SK-N-SH treated with all-trans-retinoic acid at 6 μM for 48 hours (cell line): ENCODE measurements around the gene GPBAR1.
"Not testable (repeated sequence)": the region's sequence is repeated elsewhere in the genome, so short reads cannot be mapped to it uniquely, and the experiment has no call there.

Experiments used
- ATAC-seq: fragments of 200-7000 bp; cut with Tn5 transposase; 3 replicates; pipeline ENCODE4 v1.9.1; 2020; ENCODE audit warnings: mild to moderate bottlenecking, moderate library complexity
- ARNTL ChIP-seq: fragments of 450-650 bp; formaldehyde crosslinking; IDR thresholded peaks from 2 replicates; pipeline ENCODE4 v1.5.0; 2020; ENCODE audit warnings: low read depth, mild to moderate bottlenecking, moderate library complexity, borderline replicate concordance
- BACH2 ChIP-seq: fragments of 250-450 bp; sonication (Bioruptor Pico); IDR thresholded peaks from 2 replicates; pipeline ENCODE4 v1.9.0; 2021; ENCODE audit warnings: mild to moderate bottlenecking, borderline replicate concordance
- CREB5 ChIP-seq: fragments of 250-450 bp; sonication (Bioruptor Pico); IDR thresholded peaks from 2 replicates; pipeline ENCODE4 v1.5.1; 2020; ENCODE audit warnings: low read depth, mild to moderate bottlenecking, moderate library complexity
- CSRNP3 ChIP-seq: fragments of 250-450 bp; sonication (Bioruptor Pico); IDR thresholded peaks from 2 replicates; pipeline ENCODE4 v1.5.1; 2021; ENCODE audit warnings: mild to moderate bottlenecking, moderate library complexity
- ESRRG ChIP-seq: fragments of 250-450 bp; sonication (Bioruptor Pico); IDR thresholded peaks from 2 replicates; pipeline ENCODE4 v1.6.1; 2021; ENCODE audit warnings: mild to moderate bottlenecking
- GLIS3 ChIP-seq: fragments of 250-450 bp; sonication (Bioruptor Pico); IDR thresholded peaks from 2 replicates; pipeline ENCODE4 v1.5.0; 2020; ENCODE audit warnings: mild to moderate bottlenecking, moderate library complexity
- ISL1 ChIP-seq: fragments of 250-450 bp; sonication (Bioruptor Pico); IDR thresholded peaks from 2 replicates; pipeline ENCODE4 v2.1.2; 2022; ENCODE audit warnings: mild to moderate bottlenecking, moderate library complexity
- OSR1 ChIP-seq: fragments of 250-450 bp; sonication (Bioruptor Pico); IDR thresholded peaks from 2 replicates; pipeline ENCODE4 v1.8.0; 2022; ENCODE audit warnings: moderate library complexity, mild to moderate bottlenecking, inconsistent platforms
- PATZ1 ChIP-seq: fragments of 250-450 bp; sonication (Bioruptor Pico); IDR thresholded peaks from 2 replicates; pipeline ENCODE4 v1.8.0; 2020; ENCODE audit warnings: mild to moderate bottlenecking, moderate library complexity, borderline replicate concordance
- POU6F1 ChIP-seq: fragments of 250-450 bp; sonication (Bioruptor Pico); IDR thresholded peaks from 2 replicates; pipeline ENCODE4 v1.8.0; 2021; ENCODE audit warnings: low read depth, mild to moderate bottlenecking, moderate library complexity, borderline replicate concordance
- PPARA ChIP-seq: fragments of 250-450 bp; sonication (Bioruptor Pico); IDR thresholded peaks from 2 replicates; pipeline ENCODE4 v1.5.0; 2020; ENCODE audit warnings: mild to moderate bottlenecking, borderline replicate concordance
- RARB ChIP-seq: fragments of 250-450 bp; sonication (Bioruptor Pico); IDR thresholded peaks from 2 replicates; pipeline ENCODE4 v1.8.0; 2021; ENCODE audit warnings: mild to moderate bottlenecking, moderate library complexity
- SNAI2 ChIP-seq: fragments of 250-450 bp; sonication (Bioruptor Pico); IDR thresholded peaks from 2 replicates; pipeline ENCODE4 v1.5.0; 2020; ENCODE audit warnings: mild to moderate bottlenecking, moderate library complexity
- TCF4 ChIP-seq: fragments of 250-450 bp; sonication (Bioruptor Pico); IDR thresholded peaks from 2 replicates; pipeline ENCODE4 v1.8.0; 2021; ENCODE audit warnings: mild to moderate bottlenecking, moderate library complexity, borderline replicate concordance
- TOX ChIP-seq: fragments of 250-450 bp; sonication (Bioruptor Pico); IDR thresholded peaks from 2 replicates; pipeline ENCODE4 v1.8.0; 2021; ENCODE audit warnings: mild to moderate bottlenecking, moderate library complexity, borderline replicate concordance
- TSHZ2 ChIP-seq: fragments of 250-450 bp; sonication (Bioruptor Pico); IDR thresholded peaks from 2 replicates; pipeline ENCODE4 v1.5.0; 2020; ENCODE audit warnings: mild to moderate bottlenecking, moderate library complexity
- ZC3H10 ChIP-seq: fragments of 250-450 bp; sonication (Bioruptor Pico); IDR thresholded peaks from 2 replicates; pipeline ENCODE4 v1.5.1; 2021; ENCODE audit warnings: mild to moderate bottlenecking, moderate library complexity
- ZFP30 ChIP-seq: fragments of 450-650 bp; formaldehyde crosslinking; IDR thresholded peaks from 2 replicates; pipeline ENCODE4 v1.5.0; 2022; ENCODE audit warnings: mild to moderate bottlenecking, moderate library complexity
- ZNF565 ChIP-seq: fragments of 450-650 bp; formaldehyde crosslinking; conservative IDR thresholded peaks from 2 replicates; pipeline ENCODE4 v1.5.0; 2020; ENCODE audit warnings: low read depth, mild to moderate bottlenecking, moderate library complexity
- ZNF70 ChIP-seq: fragments of 450-650 bp; formaldehyde crosslinking; IDR thresholded peaks from 2 replicates; pipeline ENCODE4 v1.5.0; 2020; ENCODE audit warnings: mild to moderate bottlenecking, moderate library complexity
- ZNF8 ChIP-seq: fragments of 450-650 bp; formaldehyde crosslinking; IDR thresholded peaks from 2 replicates; pipeline ENCODE4 v1.5.0; 2020; ENCODE audit warnings: mild to moderate bottlenecking, moderate library complexity

The GPBAR1 gene

GRCh38 chr2:218307415-218308090 lies 46.7 kb downstream of the GPBAR1 start:
- no peak for TF ChIP-seq ZNF565 (CRISPR knock-in tag)
- TF ChIP-seq OSR1 = no peak
- TF ChIP-seq ZNF70 (CRISPR knock-in tag) = no peak
- no peak for TF ChIP-seq RARB (CRISPR knock-in tag)
- TF ChIP-seq ZNF8 = no peak
- TF ChIP-seq SNAI2 (CRISPR knock-in tag) = no peak
- no peak for TF ChIP-seq GLIS3
- TF ChIP-seq TSHZ2 (CRISPR knock-in tag) = no peak
- no peak for TF ChIP-seq ZFP30
- no peak for TF ChIP-seq ISL1 (CRISPR knock-in tag)
- TF ChIP-seq BACH2 (CRISPR knock-in tag) = no peak
- TF ChIP-seq ARNTL (CRISPR knock-in tag) = no peak
- no peak for TF ChIP-seq CSRNP3
- TF ChIP-seq PPARA (CRISPR knock-in tag) = no peak
- TF ChIP-seq POU6F1 (CRISPR knock-in tag) = no peak
- no peak for TF ChIP-seq TCF4 (CRISPR knock-in tag)
- TF ChIP-seq ZC3H10 (CRISPR knock-in tag) = no peak
- no peak for TF ChIP-seq CREB5 (CRISPR knock-in tag)
- no peak for TF ChIP-seq PATZ1 (CRISPR knock-in tag)
- TF ChIP-seq TOX (CRISPR knock-in tag) = no peak
- no peak for ATAC-seq

GRCh38 chr2:218310853-218311540 lies 50.2 kb downstream of the GPBAR1 start:
- TF ChIP-seq ESRRG (no peak), ISL1 (CRISPR knock-in tag) (no peak), ZNF565 (CRISPR knock-in tag) (no peak)
- ATAC-seq = no peak

- ATAC-seq = not testable (repeated sequence)
Observed at GRCh38 chr2:218311541-218312266, 50.9 kb downstream of the GPBAR1 start.
